SK-N-SH treated with all-trans-retinoic acid at 6 μM for 48 hours (cell line): Measurements from ENCODE around the gene URB1.

ENCODE experiments used
- ATAC-seq: fragments of 200-7000 bp; cut with Tn5 transposase; 3 replicates; pipeline ENCODE4 v1.9.1; 2020; ENCODE audit warnings: mild to moderate bottlenecking, moderate library complexity
- ARNTL ChIP-seq: fragments of 450-650 bp; formaldehyde crosslinking; IDR thresholded peaks from 2 replicates; pipeline ENCODE4 v1.5.0; 2020; ENCODE audit warnings: low read depth, mild to moderate bottlenecking, moderate library complexity, borderline replicate concordance
- BACH2 ChIP-seq: fragments of 250-450 bp; sonication (Bioruptor Pico); IDR thresholded peaks from 2 replicates; pipeline ENCODE4 v1.9.0; 2021; ENCODE audit warnings: mild to moderate bottlenecking, borderline replicate concordance
- CREB5 ChIP-seq: fragments of 250-450 bp; sonication (Bioruptor Pico); IDR thresholded peaks from 2 replicates; pipeline ENCODE4 v1.5.1; 2020; ENCODE audit warnings: low read depth, mild to moderate bottlenecking, moderate library complexity
- CSDC2 ChIP-seq: fragments of 250-450 bp; sonication (Bioruptor Pico); IDR thresholded peaks from 2 replicates; pipeline ENCODE4 v1.5.0; 2020; ENCODE audit warnings: mild to moderate bottlenecking, moderate library complexity
- ESRRG ChIP-seq: fragments of 250-450 bp; sonication (Bioruptor Pico); IDR thresholded peaks from 2 replicates; pipeline ENCODE4 v1.6.1; 2021; ENCODE audit warnings: mild to moderate bottlenecking
- GLIS3 ChIP-seq: fragments of 250-450 bp; sonication (Bioruptor Pico); IDR thresholded peaks from 2 replicates; pipeline ENCODE4 v1.5.0; 2020; ENCODE audit warnings: mild to moderate bottlenecking, moderate library complexity
- ISL1 ChIP-seq: fragments of 250-450 bp; sonication (Bioruptor Pico); IDR thresholded peaks from 2 replicates; pipeline ENCODE4 v2.1.2; 2022; ENCODE audit warnings: mild to moderate bottlenecking, moderate library complexity
- OSR1 ChIP-seq: fragments of 250-450 bp; sonication (Bioruptor Pico); IDR thresholded peaks from 2 replicates; pipeline ENCODE4 v1.8.0; 2022; ENCODE audit warnings: moderate library complexity, mild to moderate bottlenecking, inconsistent platforms
- POU6F1 ChIP-seq: fragments of 250-450 bp; sonication (Bioruptor Pico); IDR thresholded peaks from 2 replicates; pipeline ENCODE4 v1.8.0; 2021; ENCODE audit warnings: low read depth, mild to moderate bottlenecking, moderate library complexity, borderline replicate concordance
- PPARA ChIP-seq: fragments of 250-450 bp; sonication (Bioruptor Pico); IDR thresholded peaks from 2 replicates; pipeline ENCODE4 v1.5.0; 2020; ENCODE audit warnings: mild to moderate bottlenecking, borderline replicate concordance
- RARB ChIP-seq: fragments of 250-450 bp; sonication (Bioruptor Pico); IDR thresholded peaks from 2 replicates; pipeline ENCODE4 v1.8.0; 2021; ENCODE audit warnings: mild to moderate bottlenecking, moderate library complexity
- SNAI2 ChIP-seq: fragments of 250-450 bp; sonication (Bioruptor Pico); IDR thresholded peaks from 2 replicates; pipeline ENCODE4 v1.5.0; 2020; ENCODE audit warnings: mild to moderate bottlenecking, moderate library complexity
- TCF4 ChIP-seq: fragments of 250-450 bp; sonication (Bioruptor Pico); IDR thresholded peaks from 2 replicates; pipeline ENCODE4 v1.8.0; 2021; ENCODE audit warnings: mild to moderate bottlenecking, moderate library complexity, borderline replicate concordance
- TOX ChIP-seq: fragments of 250-450 bp; sonication (Bioruptor Pico); IDR thresholded peaks from 2 replicates; pipeline ENCODE4 v1.8.0; 2021; ENCODE audit warnings: mild to moderate bottlenecking, moderate library complexity, borderline replicate concordance
- ZC3H10 ChIP-seq: fragments of 250-450 bp; sonication (Bioruptor Pico); IDR thresholded peaks from 2 replicates; pipeline ENCODE4 v1.5.1; 2021; ENCODE audit warnings: mild to moderate bottlenecking, moderate library complexity
- ZFP3 ChIP-seq: fragments of 250-450 bp; sonication (Bioruptor Pico); IDR thresholded peaks from 2 replicates; pipeline ENCODE4 v1.5.0; 2020; ENCODE audit warnings: mild to moderate bottlenecking, moderate library complexity
- ZFP30 ChIP-seq: fragments of 450-650 bp; formaldehyde crosslinking; IDR thresholded peaks from 2 replicates; pipeline ENCODE4 v1.5.0; 2022; ENCODE audit warnings: mild to moderate bottlenecking, moderate library complexity
- ZNF565 ChIP-seq: fragments of 450-650 bp; formaldehyde crosslinking; conservative IDR thresholded peaks from 2 replicates; pipeline ENCODE4 v1.5.0; 2020; ENCODE audit warnings: low read depth, mild to moderate bottlenecking, moderate library complexity
- ZNF70 ChIP-seq: fragments of 450-650 bp; formaldehyde crosslinking; IDR thresholded peaks from 2 replicates; pipeline ENCODE4 v1.5.0; 2020; ENCODE audit warnings: mild to moderate bottlenecking, moderate library complexity
- ZNF8 ChIP-seq: fragments of 450-650 bp; formaldehyde crosslinking; IDR thresholded peaks from 2 replicates; pipeline ENCODE4 v1.5.0; 2020; ENCODE audit warnings: mild to moderate bottlenecking, moderate library complexity
- TF ChIP-seq, protein P1 (sequence below): fragments of 250-450 bp; sonication (Bioruptor Pico); IDR thresholded peaks from 2 replicates; pipeline ENCODE4 v1.5.0; 2020; ENCODE audit warnings: mild to moderate bottlenecking, moderate library complexity

Gene URB1

DNA sequence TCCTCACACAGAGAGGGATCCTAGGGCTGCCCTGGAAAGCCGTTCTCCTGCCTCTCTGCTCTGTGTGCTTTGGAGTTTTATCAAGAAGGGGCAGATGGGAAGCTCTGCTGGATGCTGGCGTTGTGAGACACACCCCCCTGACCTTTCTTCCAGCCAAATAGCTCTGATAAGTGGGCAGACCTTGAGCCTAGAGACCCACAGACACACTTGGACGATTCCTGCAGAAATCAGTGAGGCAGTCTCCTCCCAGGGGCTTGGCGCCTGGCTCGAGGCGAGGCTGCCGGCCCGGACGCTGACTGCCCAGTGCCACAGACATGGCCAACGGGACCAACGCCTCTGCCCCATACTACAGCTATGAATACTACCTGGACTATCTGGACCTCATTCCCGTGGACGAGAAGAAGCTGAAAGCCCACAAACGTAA lies 94.1 kb downstream of the URB1 start, which contains the start of gene MRAP:
Gene MRAP (plus strand): TSS at position 198 of the 424 bp plus-strand sequence. CDS start 117 bp downstream, at position 315.
- TF ChIP-seq ZNF70 (no peak), ZNF565 (CRISPR knock-in tag) (no peak), ESRRG (CRISPR knock-in tag) (no peak), POU6F1 (CRISPR knock-in tag) (no peak), ZFP3 (CRISPR knock-in tag) (no peak), ZC3H10 (CRISPR knock-in tag) (no peak), OSR1 (CRISPR knock-in tag) (no peak), CREB5 (CRISPR knock-in tag) (no peak)
- TF ChIP-seq, protein P1, sequence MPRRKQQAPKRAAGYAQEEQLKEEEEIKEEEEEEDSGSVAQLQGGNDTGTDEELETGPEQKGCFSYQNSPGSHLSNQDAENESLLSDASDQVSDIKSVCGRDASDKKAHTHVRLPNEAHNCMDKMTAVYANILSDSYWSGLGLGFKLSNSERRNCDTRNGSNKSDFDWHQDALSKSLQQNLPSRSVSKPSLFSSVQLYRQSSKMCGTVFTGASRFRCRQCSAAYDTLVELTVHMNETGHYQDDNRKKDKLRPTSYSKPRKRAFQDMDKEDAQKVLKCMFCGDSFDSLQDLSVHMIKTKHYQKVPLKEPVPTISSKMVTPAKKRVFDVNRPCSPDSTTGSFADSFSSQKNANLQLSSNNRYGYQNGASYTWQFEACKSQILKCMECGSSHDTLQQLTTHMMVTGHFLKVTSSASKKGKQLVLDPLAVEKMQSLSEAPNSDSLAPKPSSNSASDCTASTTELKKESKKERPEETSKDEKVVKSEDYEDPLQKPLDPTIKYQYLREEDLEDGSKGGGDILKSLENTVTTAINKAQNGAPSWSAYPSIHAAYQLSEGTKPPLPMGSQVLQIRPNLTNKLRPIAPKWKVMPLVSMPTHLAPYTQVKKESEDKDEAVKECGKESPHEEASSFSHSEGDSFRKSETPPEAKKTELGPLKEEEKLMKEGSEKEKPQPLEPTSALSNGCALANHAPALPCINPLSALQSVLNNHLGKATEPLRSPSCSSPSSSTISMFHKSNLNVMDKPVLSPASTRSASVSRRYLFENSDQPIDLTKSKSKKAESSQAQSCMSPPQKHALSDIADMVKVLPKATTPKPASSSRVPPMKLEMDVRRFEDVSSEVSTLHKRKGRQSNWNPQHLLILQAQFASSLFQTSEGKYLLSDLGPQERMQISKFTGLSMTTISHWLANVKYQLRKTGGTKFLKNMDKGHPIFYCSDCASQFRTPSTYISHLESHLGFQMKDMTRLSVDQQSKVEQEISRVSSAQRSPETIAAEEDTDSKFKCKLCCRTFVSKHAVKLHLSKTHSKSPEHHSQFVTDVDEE (CRISPR knock-in tag): no peak
- ATAC-seq: no peak

GRCh38 chr21:32298148-32298559 lies 94.7 kb downstream of the URB1 start:
- no peak for TF ChIP-seq TCF4 (CRISPR knock-in tag)
- TF ChIP-seq ISL1: no peak
- TF ChIP-seq ZC3H10 (CRISPR knock-in tag): no peak
- no peak for TF ChIP-seq CSDC2 (CRISPR knock-in tag)
- TF ChIP-seq, protein P1 (CRISPR knock-in tag): no peak
- no peak for TF ChIP-seq GLIS3
- TF ChIP-seq ZNF565 (CRISPR knock-in tag): no peak
- TF ChIP-seq ZFP3 (CRISPR knock-in tag): no peak
- TF ChIP-seq ZNF70: no peak
- no peak for TF ChIP-seq ZNF8 (CRISPR knock-in tag)
- TF ChIP-seq BACH2 (CRISPR knock-in tag): no peak
- TF ChIP-seq ESRRG (CRISPR knock-in tag): no peak
- no peak for TF ChIP-seq PPARA (CRISPR knock-in tag)
- no peak for TF ChIP-seq RARB (CRISPR knock-in tag)
- no peak for TF ChIP-seq OSR1 (CRISPR knock-in tag)
- no peak for TF ChIP-seq SNAI2 (CRISPR knock-in tag)
- TF ChIP-seq TOX (CRISPR knock-in tag): no peak
- TF ChIP-seq ARNTL (CRISPR knock-in tag): no peak
- TF ChIP-seq POU6F1 (CRISPR knock-in tag): no peak
- TF ChIP-seq ZFP30: no peak
- ATAC-seq: no peak
